ENCODE data around the gene MAPK1. TPM values are rescaled to one million over a fixed set of nuclear protein-coding genes. Genes with fewer than 3 reads are reported as not detected.
"Not testable (repeated sequence)": the region's sequence is repeated elsewhere in the genome, so short reads cannot be mapped to it uniquely, and the experiment has no call there.

MAPK1 gene
- total RNA-seq, 1 donor from 2014 or later = 119 TPM

- no peaks in the 10 kb centered on the region for H3K27me3 Mint-ChIP-seq (ENCODE audit: unreplicated experiment)
Measured at GRCh38 chr22:21823740-21824444, 43.6 kb downstream of the MAPK1 start.

GRCh38 chr22:21819183-21819770, 48.2 kb downstream of the MAPK1 start:
- no peak for TF ChIP-seq CTCF (IDR thresholded peaks at IDR 0.05; ENCODE audit: unreplicated experiment)
- H3K36me3 Mint-ChIP-seq (ENCODE audit: low read depth, unreplicated experiment) = peaks cover under 1% of the 10 kb centered on the region
- no peaks in the 10 kb centered on the region for H3K9me3 Mint-ChIP-seq (ENCODE audit: unreplicated experiment)
- H3K27ac Mint-ChIP-seq (ENCODE audit: unreplicated experiment) = no peak overlapping the region
- no peak overlapping the region for H3K4me3 Mint-ChIP-seq (ENCODE audit: unreplicated experiment)
- peaks cover 5% of the 10 kb centered on the region for H3K27me3 Mint-ChIP-seq (ENCODE audit: unreplicated experiment)
- peaks cover 36% of the 10 kb centered on the region for H3K4me1 Mint-ChIP-seq (ENCODE audit: unreplicated experiment)
- no peak for DNase-seq (ENCODE audit: low spot score)

More at GRCh38 chr22:21823740-21824444, 43.6 kb downstream of the MAPK1 start:
- H3K27ac Mint-ChIP-seq (ENCODE audit: unreplicated experiment) = no peak overlapping the region
- H3K36me3 Mint-ChIP-seq (ENCODE audit: low read depth, unreplicated experiment) = no peaks in the 10 kb centered on the region
- H3K4me3 Mint-ChIP-seq (ENCODE audit: unreplicated experiment) = no peak overlapping the region
- H3K4me1 Mint-ChIP-seq (ENCODE audit: unreplicated experiment) = peaks cover 19% of the 10 kb centered on the region
- H3K9me3 Mint-ChIP-seq (ENCODE audit: unreplicated experiment) = no peaks in the 10 kb centered on the region
- TF ChIP-seq CTCF (IDR thresholded peaks at IDR 0.05; ENCODE audit: unreplicated experiment) = no peak
- DNase-seq (ENCODE audit: low spot score) = no peak

- no peak for DNase-seq (ENCODE audit: low spot score)
- Mint-ChIP-seq H3K4me1 (ENCODE audit: unreplicated experiment) (peaks cover 36% of the 10 kb centered on the region), H3K27me3 (ENCODE audit: unreplicated experiment) (peaks cover 5% of the 10 kb centered on the region), H3K9me3 (ENCODE audit: unreplicated experiment) (no peaks in the 10 kb centered on the region), H3K36me3 (ENCODE audit: low read depth, unreplicated experiment) (peaks cover 4% of the 10 kb centered on the region), H3K4me3 (ENCODE audit: unreplicated experiment) (no peak overlapping the region), H3K27ac (ENCODE audit: unreplicated experiment) (peak overlapping the region; percentile 72)
- TF ChIP-seq CTCF (IDR thresholded peaks at IDR 0.05; ENCODE audit: unreplicated experiment) = no peak
Measured at GRCh38 chr22:21818487-21819182, 48.8 kb downstream of the MAPK1 start.

GRCh38 chr22:21817497-21817853, 50.0 kb downstream of the MAPK1 start:
- Mint-ChIP-seq H3K27ac (ENCODE audit: unreplicated experiment) (peak overlapping the region; percentile 97), H3K4me1 (ENCODE audit: unreplicated experiment) (peaks cover 33% of the 10 kb centered on the region)
- H3K36me3 Mint-ChIP-seq (ENCODE audit: low read depth, unreplicated experiment); DNase-seq (ENCODE audit: low spot score); H3K9me3 Mint-ChIP-seq (ENCODE audit: unreplicated experiment); H3K27me3 Mint-ChIP-seq (ENCODE audit: unreplicated experiment); H3K4me3 Mint-ChIP-seq (ENCODE audit: unreplicated experiment): not testable (repeated sequence)

GRCh38 chr22:21816787-21817496, 50.5 kb downstream of the MAPK1 start:
- DNase-seq (ENCODE audit: low spot score) = no peak
- peaks cover 33% of the 10 kb centered on the region for H3K4me1 Mint-ChIP-seq (ENCODE audit: unreplicated experiment)
- peaks cover 4% of the 10 kb centered on the region for H3K36me3 Mint-ChIP-seq (ENCODE audit: low read depth, unreplicated experiment)
- peak overlapping the region; percentile 97 for H3K27ac Mint-ChIP-seq (ENCODE audit: unreplicated experiment)
- H3K4me3 Mint-ChIP-seq (ENCODE audit: unreplicated experiment) = no peak overlapping the region
- no peaks in the 10 kb centered on the region for H3K9me3 Mint-ChIP-seq (ENCODE audit: unreplicated experiment)
- peaks cover 5% of the 10 kb centered on the region for H3K27me3 Mint-ChIP-seq (ENCODE audit: unreplicated experiment)
- no peak for TF ChIP-seq CTCF (IDR thresholded peaks at IDR 0.05; ENCODE audit: unreplicated experiment)
